IgD-negative memory B cell (primary cell): ENCODE measurements around the gene RPS28. TPM values are rescaled to one million over a fixed set of nuclear protein-coding genes. Genes with fewer than 3 reads are reported as not detected.
"Not testable (repeated sequence)": the region's sequence is repeated elsewhere in the genome, so short reads cannot be mapped to it uniquely, and the experiment has no call there.

Experiments used
- H3K27ac Mint-ChIP-seq, 3 donors: one replicate each; pipeline ENCODE4 v1.8.0; 2020 to 2022; ENCODE audit warnings: mild to moderate bottlenecking in 3 of 3, mixed read lengths in 3 of 3, moderate library complexity in 1 of 3
- H3K27me3 Mint-ChIP-seq: one replicate; pipeline ENCODE4 v1.8.0; 2021; ENCODE audit warnings: mixed read lengths
- H3K36me3 Mint-ChIP-seq: one replicate; pipeline ENCODE4 v1.8.0; 2020; ENCODE audit warnings: mild to moderate bottlenecking, mixed read lengths
- H3K4me1 Mint-ChIP-seq, 3 donors: one replicate each; pipeline ENCODE4 v1.8.0; 2020 to 2022; ENCODE audit warnings: mixed read lengths in 3 of 3, mild to moderate bottlenecking in 1 of 3
- H3K4me3 Mint-ChIP-seq, 4 donors: one replicate each; pipeline ENCODE4 v1.8.0; 2020 to 2022; ENCODE audit warnings: mild to moderate bottlenecking in 4 of 4, mixed read lengths in 4 of 4, moderate library complexity in 3 of 4
- H3K9me3 Mint-ChIP-seq, 3 donors: one replicate each; pipeline ENCODE4 v1.8.0; 2020 to 2021; ENCODE audit warnings: mixed read lengths in 3 of 3, mild to moderate bottlenecking in 1 of 3
- polyA plus RNA-seq: library from polyadenylated mRNA; unstranded; fragments of 300-500 nt; fragmentation: Illumina TruSeq; gene quantifications from one replicate; pipeline ENCODE4 v1.2.3, GENCODE V29; 2021

Gene RPS28
- polyA plus RNA-seq, 1 donor from 2014 or later = 2,981 TPM

DNA sequence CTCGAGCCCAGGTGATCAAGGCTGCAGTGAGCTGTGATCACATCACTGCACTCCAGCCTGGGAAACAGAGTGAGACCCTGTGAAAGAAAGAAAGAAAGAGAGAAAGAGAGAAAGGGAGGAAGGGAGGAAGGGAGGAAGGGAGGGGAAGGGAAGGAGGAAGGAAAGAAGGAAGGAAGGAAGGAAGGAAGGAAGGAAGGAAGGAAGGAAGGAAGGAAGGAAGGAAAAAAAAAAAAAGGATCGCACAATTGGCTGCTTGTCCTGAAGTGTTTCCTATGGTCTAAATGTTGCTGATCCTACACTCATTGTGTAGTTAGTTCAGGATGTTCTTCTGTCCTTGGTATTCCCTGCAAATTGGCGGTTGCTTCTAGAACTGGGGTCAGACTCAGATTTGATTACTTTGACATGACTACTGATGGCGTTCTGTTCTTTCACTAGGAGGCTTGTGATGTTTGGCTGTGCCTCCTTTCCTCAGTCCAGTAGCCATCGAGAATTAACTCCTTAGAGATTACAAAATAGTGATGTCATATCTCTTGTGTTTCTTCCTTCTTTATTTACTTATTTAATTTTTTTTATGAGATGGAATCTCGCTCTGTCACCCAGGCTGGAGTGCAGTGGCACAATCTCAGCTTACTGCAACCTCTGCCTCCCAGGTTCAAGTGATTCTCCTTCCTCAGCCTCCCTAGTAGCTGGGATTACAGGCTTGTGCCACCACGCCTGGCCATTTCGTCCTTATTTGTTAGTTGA lies 28.5 kb downstream of the RPS28 start:
- not testable (repeated sequence) for H3K27ac Mint-ChIP-seq, H3K36me3 Mint-ChIP-seq, H3K4me3 Mint-ChIP-seq, H3K4me1 Mint-ChIP-seq, H3K9me3 Mint-ChIP-seq
- H3K27me3 Mint-ChIP-seq = peaks cover 11% of the 10 kb centered on the region

DNA sequence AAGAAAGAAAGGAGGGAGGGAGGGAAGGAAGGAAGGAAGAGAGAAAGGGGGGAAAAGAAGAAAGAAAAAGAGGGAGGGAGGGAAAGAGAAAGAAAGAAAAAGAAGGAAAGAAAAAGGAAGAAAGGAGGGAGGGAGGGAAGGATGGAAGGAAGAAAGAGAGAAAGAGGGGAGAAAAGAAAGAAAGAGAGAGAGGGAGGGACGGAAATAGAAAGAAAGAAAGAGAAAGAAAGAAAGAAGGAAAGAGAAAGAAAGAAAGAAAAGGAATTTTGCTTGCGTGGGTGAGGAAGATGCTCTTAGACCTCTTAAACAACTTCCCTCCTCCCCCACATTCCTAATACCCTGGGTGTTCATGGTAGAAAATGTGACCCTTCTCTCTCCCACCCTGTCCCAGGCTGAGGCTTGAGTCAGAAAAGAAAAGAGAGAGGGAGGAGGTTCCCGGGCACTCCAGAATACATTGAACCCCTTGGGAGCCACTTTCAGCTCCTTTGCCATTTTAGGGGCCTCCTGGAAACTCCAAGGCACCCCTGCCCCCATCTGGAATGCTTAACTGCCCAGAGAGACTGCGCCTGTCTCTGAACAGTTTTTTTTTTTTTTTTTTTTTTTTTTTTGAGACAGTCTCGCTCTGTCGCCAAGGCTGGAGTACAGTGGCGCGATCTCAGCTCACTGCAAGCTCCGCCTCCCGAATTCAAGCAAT lies 31.0 kb downstream of the RPS28 start:
- Mint-ChIP-seq H3K27ac (no peak overlapping the region), H3K4me3 (no peak overlapping the region), H3K36me3 (no peaks in the 10 kb centered on the region), H3K27me3 (peaks cover 9% of the 10 kb centered on the region), H3K9me3 (peaks cover 0 to 6% (median 4%) of the 10 kb centered on the region in 3 donors), H3K4me1 (peaks cover 2 to 4% (median 3%) of the 10 kb centered on the region in 3 donors)

DNA sequence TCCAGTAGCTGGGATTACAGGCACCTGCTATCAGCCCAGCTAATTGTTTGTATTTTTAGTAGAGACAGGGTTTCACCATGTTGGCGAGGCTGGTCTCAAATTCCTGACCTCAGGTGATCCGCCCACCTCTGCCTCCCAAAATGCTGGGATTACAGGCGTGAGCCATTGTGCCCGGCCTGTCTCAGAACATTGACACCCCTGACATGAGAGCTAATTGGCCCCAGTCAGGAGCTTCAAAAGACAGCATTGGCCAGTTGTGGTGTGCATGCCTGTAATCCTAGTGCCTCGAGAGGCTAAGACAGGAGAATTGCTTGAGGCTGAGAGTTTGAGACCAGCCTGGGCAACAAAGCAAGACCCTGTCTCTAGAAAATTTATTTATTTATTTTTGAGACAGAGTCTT lies 31.5 kb downstream of the RPS28 start:
- H3K4me3 Mint-ChIP-seq, H3K4me1 Mint-ChIP-seq, H3K36me3 Mint-ChIP-seq, H3K27me3 Mint-ChIP-seq, H3K27ac Mint-ChIP-seq, H3K9me3 Mint-ChIP-seq: not testable (repeated sequence)

DNA sequence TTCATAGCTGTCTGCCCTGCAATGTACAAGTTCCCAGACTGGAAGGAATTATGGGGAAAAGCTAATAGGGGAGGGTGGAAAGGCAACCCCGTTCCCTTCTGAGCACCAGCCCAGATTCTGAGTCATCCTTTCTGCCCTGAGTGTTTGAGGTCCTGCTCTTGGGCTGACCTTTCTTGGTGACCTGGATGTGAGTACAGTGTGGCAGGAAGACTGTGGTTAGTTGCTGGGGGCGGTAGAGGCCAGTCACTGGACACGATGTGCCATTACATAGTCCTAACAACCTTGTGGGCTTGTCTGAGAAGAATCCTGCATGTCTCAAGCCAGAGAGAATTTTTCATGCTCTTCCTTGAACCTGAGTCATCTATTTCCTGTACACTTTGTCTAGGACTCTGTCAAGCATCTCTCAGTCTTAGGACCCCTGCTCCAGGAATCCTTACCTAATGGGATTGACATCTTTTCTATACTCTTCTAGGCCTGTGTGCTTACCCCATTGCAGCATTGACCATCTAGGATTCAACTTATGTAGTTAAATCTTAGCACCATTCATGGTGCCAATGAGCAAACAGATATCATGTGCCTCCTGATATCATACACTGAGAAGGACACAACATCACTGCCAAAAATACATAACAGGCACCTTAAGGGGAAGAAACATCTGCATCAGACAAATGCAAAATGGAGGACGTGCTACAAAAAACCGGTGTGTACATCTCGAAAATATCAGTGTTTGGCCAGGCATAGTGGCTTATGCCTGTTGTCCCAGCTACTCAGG lies 34.5 kb downstream of the RPS28 start:
- no peak overlapping the region for H3K27ac Mint-ChIP-seq
- H3K27me3 Mint-ChIP-seq = peaks cover 5% of the 10 kb centered on the region
- H3K36me3 Mint-ChIP-seq = no peaks in the 10 kb centered on the region
- peaks cover 0 to 6% (median 4%) of the 10 kb centered on the region in 3 donors for H3K9me3 Mint-ChIP-seq
- peaks cover 2 to 4% (median 2%) of the 10 kb centered on the region in 3 donors for H3K4me1 Mint-ChIP-seq
- H3K4me3 Mint-ChIP-seq = no peak overlapping the region

DNA sequence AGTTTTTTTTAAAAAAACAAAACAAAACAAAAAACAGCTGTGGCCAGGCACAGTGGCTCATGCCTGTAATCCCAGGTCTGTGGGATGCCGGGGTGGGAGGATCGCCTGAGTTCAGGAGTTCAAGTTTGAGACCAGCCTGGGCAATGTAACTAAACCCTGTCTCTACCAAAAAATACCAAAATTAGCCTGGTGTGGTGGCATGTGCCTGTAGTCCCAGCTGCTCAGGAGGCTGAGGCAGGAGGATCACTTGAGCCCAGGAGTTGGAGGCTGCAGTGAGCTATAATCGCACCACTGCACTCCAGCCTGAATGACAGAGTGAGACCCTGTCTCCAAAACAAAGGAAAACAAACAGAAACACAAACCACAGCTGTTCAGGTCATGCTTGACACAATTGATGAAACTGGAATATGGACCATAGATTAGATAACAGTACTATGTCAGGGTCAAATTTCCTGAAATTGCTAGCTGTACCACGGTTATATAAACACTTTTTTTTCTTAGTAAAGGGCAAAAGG lies 35.8 kb downstream of the RPS28 start:
- no peaks in the 10 kb centered on the region for H3K36me3 Mint-ChIP-seq
- no peak overlapping the region for H3K4me3 Mint-ChIP-seq
- peaks cover 0 to 6% (median 4%) of the 10 kb centered on the region in 3 donors for H3K9me3 Mint-ChIP-seq
- H3K4me1 Mint-ChIP-seq = peaks cover 2 to 4% (median 2%) of the 10 kb centered on the region in 3 donors
- H3K27me3 Mint-ChIP-seq = peaks cover 7% of the 10 kb centered on the region
- peak overlapping the region in 1 of 3 donors; percentile 26 for H3K27ac Mint-ChIP-seq

DNA sequence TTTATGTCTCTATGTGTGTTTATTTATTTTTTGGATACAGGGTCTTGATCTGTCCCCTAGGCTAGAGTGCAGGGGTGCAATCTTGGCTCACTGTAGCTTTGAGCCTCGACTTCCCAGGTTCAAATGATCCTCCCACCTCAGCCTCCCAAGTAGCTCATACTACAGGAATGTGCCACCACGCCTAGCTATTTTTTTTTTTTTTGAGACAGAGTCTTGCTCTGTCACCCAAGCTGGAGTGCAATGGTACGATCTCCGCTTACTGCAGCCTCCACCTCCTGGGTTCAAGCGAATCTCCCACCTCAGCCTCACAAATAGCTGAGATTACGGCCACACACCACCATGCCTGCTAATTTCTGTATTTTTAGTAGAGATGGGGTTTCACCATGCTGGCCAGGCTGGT lies 37.7 kb downstream of the RPS28 start:
- H3K4me3 Mint-ChIP-seq = no peak overlapping the region
- H3K36me3 Mint-ChIP-seq = no peaks in the 10 kb centered on the region
- peaks cover 17% of the 10 kb centered on the region for H3K27me3 Mint-ChIP-seq
- peaks cover 0 to 6% (median 4%) of the 10 kb centered on the region in 3 donors for H3K9me3 Mint-ChIP-seq
- peaks cover under 1 to 1% (median under 1%) of the 10 kb centered on the region in 3 donors for H3K4me1 Mint-ChIP-seq
- no peak overlapping the region for H3K27ac Mint-ChIP-seq

DNA sequence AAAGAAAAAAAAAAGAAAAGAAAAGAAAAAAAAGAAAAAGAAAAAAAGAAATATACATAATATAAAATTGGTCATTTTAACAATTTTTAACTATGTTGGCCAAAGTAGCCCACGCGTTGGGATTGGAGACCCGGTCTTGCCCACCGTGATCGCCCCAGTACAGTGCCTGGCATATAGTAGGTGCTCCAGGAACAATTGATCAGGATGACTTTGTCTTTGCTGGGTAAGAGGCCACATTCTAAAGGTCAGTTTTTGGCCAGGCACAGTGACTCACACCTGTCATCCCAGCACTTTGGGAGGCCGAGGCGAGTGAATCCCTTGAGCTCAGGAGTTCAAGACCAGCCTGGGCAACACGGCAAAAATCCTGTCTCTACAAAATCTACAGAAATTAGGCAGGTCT lies 38.9 kb downstream of the RPS28 start:
- no peak overlapping the region for H3K27ac Mint-ChIP-seq
- no peaks in the 10 kb centered on the region for H3K36me3 Mint-ChIP-seq
- H3K27me3 Mint-ChIP-seq = peaks cover 20% of the 10 kb centered on the region
- peaks cover 0 to 6% (median 4%) of the 10 kb centered on the region in 3 donors for H3K9me3 Mint-ChIP-seq
- H3K4me1 Mint-ChIP-seq = peaks cover 0 to 3% (median 0%) of the 10 kb centered on the region in 3 donors
- no peak overlapping the region for H3K4me3 Mint-ChIP-seq

DNA sequence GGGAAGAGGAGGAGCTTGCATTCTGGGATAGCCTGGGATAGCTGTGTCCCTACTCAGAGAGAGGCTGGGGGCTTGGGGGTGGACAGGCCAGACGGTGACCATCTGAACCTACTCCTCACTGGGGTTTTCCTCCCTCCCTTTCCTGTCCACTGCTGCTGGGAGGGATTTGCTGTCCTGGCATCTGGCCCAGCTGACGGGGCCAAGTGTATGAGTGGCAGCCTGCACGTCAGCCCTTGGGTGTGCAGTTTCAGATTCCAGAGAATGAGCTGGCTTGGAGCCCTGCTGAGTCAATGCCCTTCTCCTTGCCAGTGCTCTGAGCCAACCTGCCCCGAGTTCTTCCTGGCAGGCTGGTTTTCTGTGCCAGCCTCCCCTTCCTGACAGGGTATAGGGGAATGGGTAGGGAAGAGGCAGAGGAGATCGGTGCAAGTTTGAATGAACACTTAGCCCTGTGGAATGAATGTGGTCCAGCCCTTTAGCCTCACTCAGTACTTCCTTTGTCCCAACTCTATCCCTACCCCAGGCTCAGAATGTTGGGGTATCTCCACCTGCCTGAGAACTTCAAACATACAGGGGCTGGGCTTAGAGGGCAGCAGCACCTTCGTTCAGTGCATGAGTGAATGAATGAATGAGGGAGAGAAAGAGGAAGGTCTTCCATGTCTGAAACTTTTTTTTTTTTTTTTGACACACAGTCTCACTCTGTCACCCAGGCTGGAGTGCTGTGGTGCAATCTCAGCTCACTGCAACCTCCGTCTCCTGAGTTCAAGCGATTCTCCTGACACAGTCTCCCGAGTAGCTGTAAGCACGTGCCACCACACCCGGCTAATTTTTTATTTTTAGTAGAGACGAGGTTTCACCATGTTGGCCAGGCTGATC lies 40.9 kb downstream of the RPS28 start:
- Mint-ChIP-seq H3K27ac (no peak overlapping the region), H3K36me3 (no peaks in the 10 kb centered on the region), H3K4me3 (no peak overlapping the region), H3K9me3 (no peaks in the 10 kb centered on the region), H3K4me1 (peaks cover 0 to 3% (median 0%) of the 10 kb centered on the region in 3 donors), H3K27me3 (peaks cover 37% of the 10 kb centered on the region)

DNA sequence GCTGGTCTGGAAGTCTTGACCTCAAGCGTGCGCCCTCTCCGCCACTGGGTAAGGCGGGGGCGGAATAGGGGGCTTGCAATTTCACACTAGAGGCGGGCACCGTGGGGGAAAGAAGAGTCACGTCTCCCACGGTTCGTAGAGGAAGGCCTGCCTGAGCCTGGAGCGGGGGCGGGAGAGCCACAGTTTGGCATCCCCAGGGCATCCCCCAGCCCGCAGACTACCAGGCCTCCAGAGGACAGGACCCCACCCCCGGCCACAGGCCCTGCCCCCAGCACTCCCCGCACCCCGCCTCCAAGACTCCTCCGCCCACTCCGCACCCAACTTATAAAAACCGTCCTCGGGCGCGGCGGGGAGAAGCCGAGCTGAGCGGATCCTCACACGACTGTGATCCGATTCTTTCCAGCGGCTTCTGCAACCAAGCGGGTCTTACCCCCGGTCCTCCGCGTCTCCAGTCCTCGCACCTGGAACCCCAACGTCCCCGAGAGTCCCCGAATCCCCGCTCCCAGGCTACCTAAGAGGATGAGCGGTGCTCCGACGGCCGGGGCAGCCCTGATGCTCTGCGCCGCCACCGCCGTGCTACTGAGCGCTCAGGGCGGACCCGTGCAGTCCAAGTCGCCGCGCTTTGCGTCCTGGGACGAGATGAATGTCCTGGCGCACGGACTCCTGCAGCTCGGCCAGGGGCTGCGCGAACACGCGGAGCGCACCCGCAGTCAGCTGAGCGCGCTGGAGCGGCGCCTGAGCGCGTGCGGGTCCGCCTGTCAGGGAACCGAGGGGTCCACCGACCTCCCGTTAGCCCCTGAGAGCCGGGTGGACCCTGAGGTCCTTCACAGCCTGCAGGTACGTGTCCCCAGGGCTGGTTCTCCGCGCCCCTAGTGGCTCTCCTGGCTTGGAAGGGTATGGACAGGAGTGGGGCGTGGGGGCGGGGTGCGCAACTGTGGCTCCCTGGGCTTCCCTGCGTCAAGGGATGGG lies 42.8 kb downstream of the RPS28 start, which contains the start of gene ANGPTL4:
TSS of gene ANGPTL4 (plus strand) at position 353 of the 969 bp plus-strand sequence. CDS start at position 520, 167 bp downstream.
- H3K4me3 Mint-ChIP-seq = peak within 1 kb of the TSS in 3 of 4 donors; percentile 63 to 89 (median 79)
- H3K4me1 Mint-ChIP-seq = peaks cover 0 to 3% (median 0%) of the 10 kb centered on the region in 3 donors
- no peaks in the 10 kb centered on the region for H3K9me3 Mint-ChIP-seq
- H3K36me3 Mint-ChIP-seq = no peaks in the 10 kb centered on the region
- peaks cover 45% of the 10 kb centered on the region for H3K27me3 Mint-ChIP-seq
- no peak within 1 kb of the TSS for H3K27ac Mint-ChIP-seq

DNA sequence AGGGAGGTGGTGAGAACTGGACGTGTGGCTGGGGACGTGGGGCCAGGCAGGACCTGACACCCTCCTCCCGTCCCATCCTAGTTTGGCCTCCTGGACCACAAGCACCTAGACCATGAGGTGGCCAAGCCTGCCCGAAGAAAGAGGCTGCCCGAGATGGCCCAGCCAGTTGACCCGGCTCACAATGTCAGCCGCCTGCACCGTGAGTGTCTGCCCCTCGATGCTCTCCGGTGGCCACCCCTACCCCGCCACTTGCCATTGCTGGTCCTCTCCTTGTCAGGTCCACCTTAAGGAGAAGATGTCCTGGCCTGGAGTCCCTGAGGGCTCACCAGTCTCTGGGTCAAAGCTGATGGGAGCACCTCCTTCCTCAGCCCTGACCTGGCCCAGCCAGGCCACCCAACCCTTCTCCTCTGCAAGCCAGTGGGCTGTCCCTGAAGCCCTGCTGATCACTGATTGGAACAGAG lies 44.9 kb downstream of the RPS28 start:
- Mint-ChIP-seq H3K27ac (peak overlapping the region in 1 of 3 donors; percentile 23), H3K9me3 (no peaks in the 10 kb centered on the region), H3K4me1 (peaks cover 0 to 3% (median 0%) of the 10 kb centered on the region in 3 donors), H3K27me3 (peaks cover 45% of the 10 kb centered on the region), H3K4me3 (peak overlapping the region in 1 of 4 donors; percentile 73), H3K36me3 (no peaks in the 10 kb centered on the region)

DNA sequence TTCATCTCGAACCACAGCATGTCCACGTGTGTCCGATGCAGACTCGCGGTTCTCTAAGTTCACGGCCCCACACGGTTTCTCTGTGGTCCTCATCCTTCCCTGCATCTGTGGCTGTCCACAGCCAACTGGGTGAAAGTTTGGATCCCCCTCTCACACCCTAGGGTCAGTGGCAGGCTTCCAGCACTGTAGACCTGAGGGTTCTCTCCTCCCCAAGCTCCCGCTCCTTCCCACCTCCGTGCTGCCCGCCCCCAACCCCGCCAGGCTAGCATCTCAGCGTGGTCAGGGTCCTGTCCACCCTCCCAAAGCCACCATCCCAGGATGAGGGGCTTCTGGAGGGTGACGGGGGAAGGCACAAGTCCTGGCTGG lies 45.6 kb downstream of the RPS28 start:
- H3K9me3 Mint-ChIP-seq = no peaks in the 10 kb centered on the region
- H3K4me1 Mint-ChIP-seq = peaks cover 0 to 3% (median 1%) of the 10 kb centered on the region in 3 donors
- H3K4me3 Mint-ChIP-seq = no peak overlapping the region
- no peaks in the 10 kb centered on the region for H3K36me3 Mint-ChIP-seq
- peaks cover 41% of the 10 kb centered on the region for H3K27me3 Mint-ChIP-seq
- peak overlapping the region in 1 of 3 donors; percentile 23 for H3K27ac Mint-ChIP-seq

DNA sequence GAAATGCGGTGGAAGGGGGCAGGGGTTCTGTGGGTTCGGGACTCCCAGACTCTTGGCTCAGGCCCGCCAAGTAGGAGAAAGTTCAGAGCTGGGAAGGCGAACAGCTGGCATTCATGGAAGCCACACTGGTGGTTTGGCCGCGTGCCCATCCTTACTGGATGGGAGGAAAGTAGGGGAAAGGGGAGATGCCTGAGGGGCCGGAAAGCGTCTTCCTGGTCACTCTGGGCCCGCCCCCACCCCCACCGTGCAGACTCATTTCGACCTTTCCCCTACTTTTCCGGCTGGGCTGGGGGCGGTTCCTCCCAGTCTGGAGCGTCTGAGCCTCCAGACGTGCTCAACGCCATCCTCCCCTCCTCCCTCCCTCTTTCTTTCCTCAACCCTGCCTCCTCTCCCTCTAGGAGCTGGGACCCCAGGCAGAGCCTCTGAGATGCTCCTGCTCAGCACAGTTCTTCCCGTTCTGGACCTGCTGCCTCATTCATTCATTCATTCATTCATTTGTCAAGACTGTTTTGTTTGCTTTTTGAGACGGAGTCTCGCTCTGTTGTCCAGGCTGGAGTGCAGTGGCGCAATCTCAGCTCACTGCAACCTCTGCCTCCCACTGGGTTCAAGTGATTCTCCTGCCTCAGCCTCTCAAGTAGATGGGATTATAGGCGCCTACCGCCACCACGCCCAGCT lies 46.2 kb downstream of the RPS28 start:
- Mint-ChIP-seq H3K9me3 (no peaks in the 10 kb centered on the region), H3K4me3 (no peak overlapping the region), H3K36me3 (no peaks in the 10 kb centered on the region), H3K27ac (no peak overlapping the region), H3K27me3 (peaks cover 39% of the 10 kb centered on the region), H3K4me1 (peaks cover 0 to 3% (median 1%) of the 10 kb centered on the region in 3 donors)
